Stimulated activated CD4-positive, alpha-beta T cell treated with anti-CD3 and anti-CD28 coated beads, Interleukin-15, amount 100 ng/mL, for 24 hours (primary cell): Measurements from ENCODE around the gene ACP1.

Source experiments
- DNase-seq: peaks from one replicate; pipeline ENCODE4 v3.0.0-alpha.2; 2020

ACP1 gene

DNA sequence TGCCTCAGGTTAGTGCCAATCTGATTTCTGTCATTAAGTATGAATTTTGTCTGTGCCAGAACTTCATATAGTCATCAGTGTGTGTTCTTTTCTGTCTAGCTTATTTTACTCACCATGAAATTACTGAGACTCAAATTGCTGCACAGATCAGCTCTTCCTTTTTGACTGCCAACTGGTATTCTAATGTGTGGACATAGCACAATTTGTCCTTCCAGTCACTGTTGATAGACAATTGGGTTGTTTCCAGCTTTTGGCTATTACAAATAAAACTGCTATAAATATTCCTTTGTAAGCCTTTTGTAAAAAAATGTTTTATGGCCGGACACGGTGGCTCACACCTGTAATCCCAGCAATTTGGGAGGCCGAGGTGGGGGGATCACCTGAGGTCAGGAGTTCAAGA is 8.7 kb upstream of the ACP1 start:
- DNase-seq = no peak

DNA sequence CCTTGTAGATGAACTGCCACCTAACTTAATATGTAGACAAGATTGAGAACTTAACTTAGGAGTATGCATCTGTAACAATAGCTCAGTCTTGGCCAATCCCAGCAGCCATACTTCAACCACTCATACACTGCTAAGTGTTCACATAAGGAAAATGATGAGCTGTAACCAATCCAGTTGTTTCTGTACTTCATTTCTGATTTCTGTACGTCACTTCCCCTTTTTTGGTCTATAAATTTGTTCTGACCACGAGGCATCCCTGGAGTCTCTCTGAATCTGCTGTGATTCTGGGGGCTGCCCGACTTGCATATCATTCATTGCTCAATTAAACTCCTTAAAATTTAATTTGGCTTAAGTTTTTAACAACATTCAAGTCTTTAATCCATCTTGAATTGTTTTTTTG is 7.3 kb upstream of the ACP1 start:
- DNase-seq = no peak

DNA sequence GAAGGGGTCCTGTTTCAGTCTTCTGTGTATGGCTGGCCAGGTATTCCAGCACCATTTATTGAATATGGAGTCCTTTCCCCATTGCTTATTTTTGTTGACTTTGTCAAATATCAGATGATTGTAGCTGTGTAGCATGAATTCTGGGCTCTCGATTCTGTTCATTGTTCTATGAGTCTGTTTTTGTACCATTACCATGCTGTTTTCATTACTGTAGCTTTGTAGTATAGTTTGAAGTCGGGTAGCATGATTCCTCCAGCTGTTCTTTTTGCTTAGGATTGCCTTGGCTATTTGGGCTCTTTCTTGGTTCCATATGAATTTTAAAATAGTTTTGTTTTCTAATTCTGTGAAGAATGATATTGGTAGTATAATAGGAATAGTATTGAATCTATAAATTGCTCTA is 6.9 kb upstream of the ACP1 start:
- no peak for DNase-seq

DNA sequence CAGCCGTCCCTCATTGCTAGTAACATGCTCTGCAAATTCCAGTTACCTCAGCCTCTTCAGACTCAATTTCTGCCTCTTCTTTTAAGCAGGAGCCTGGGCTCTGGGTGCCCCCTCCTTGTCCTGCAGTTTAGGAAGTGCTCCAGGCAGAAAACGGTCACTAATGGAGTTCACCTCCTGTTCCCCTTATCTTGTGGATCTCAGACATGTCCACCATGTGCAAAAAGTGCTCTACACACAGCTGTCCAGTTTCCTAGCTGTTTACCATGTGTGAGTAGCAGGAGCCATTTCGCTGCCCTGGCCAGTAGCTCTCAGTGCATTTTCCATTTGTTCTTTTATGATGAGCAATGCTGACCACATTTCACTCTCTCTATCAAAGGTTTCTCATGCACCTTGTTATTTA is 5.8 kb upstream of the ACP1 start:
- no peak for DNase-seq

DNA sequence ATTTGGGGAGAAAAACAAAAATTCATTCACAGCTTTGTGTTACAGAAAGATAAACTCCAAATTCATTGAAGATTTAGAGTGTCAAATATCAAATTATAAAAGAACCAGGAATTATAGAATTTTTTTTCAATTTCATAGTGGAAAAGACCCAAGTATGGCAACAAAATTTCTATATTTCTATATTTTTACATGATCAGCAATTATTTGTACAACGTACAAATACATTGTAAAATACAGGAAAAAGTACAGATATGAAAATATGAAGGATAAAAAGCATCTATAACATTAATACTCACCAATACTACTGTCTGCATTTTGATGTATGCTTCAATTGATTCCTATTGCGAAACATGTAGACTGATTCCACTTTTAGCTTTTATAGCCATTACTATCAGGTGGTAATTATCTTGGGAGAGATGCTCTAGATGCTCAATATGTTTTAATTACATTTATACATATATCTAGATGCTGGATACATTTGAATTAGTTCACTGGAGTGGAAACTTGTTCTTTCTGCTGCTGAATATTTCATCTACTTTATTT is 4.9 kb upstream of the ACP1 start:
- no peak for DNase-seq

DNA sequence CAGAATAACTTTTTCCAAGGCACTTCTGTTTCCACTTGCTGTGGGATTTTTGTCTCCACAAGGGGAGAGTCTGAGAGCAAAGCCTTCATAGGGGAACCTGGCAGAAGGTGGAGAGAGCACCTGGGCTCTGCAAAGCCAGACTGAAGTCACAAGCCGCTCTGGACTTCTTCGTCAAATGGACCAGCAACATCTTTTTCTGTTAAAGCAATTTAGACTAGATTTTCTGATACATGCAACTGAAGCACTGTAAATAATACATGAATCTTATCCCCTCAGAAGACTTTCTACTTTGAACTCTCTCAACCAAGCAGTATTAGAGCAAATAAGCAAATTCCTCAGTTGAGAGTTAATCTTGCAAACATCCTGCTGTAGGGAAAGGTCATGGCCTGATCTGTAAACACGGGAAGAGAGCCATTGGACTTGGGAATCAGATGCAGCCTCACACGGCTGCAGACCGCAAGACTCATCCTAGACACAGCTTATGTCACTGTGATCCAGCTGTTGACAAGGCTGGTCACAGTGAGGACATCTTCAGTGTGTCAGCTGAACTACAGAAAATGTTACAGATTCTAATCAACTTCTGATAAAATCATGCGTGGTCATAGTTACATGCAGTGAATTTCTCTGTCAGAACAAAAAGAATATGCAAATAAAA is 4.1 kb upstream of the ACP1 start:
- no peak for DNase-seq

DNA sequence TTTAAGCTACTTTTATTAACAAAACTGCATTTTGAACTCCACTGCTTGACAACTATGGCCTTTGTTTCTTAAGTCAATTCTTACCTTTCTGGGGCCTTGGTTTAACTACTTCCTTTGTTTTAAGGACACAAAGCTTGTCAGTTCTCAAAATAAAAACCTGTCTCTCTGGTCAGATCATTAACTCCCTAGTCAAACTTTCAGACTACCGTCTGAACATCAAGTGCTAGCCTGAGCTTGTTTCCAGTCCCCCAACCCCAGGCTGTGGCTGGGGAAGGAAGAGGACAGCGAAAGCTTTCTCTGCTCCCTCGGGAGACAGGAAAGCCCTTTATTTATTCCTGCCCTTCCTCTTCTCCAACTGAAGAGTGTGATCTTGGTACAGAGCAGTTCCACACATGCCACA is 2.6 kb upstream of the ACP1 start:
- no peak for DNase-seq

DNA sequence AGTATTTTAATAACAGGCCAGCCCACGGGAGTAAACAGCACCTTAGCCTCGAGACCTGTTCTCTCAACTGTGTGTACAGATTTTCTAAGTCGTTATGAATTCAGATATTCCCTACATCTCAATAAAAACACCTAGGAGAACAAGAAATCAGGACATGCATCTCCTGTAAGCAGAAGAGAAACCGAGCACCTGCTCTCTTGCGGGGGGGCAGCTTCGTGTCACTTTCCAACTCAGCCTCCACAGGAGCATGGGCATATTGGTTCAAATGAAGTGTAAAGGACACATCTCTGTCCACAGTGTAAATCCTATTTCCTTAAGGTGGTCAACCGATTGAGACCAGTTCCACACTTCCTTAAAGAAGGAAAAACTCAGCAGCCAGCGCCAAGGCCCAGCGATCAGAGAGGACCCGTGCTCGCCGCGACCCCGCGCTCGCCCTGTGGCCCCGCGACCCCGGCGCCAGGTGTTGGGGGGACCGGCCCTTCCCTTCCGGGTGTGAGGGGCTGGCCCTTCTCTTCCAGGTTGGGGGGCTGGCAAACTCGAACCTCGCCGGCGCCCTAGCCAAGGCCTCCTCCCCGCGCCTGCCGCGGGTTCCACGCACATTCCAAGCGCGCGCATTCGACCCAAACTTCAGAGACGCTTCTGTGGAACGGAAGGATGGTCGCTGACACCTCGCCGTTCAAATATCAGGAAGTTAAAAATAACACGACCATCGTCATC is 1.6 kb upstream of the ACP1 start:
- no peak for DNase-seq

DNA sequence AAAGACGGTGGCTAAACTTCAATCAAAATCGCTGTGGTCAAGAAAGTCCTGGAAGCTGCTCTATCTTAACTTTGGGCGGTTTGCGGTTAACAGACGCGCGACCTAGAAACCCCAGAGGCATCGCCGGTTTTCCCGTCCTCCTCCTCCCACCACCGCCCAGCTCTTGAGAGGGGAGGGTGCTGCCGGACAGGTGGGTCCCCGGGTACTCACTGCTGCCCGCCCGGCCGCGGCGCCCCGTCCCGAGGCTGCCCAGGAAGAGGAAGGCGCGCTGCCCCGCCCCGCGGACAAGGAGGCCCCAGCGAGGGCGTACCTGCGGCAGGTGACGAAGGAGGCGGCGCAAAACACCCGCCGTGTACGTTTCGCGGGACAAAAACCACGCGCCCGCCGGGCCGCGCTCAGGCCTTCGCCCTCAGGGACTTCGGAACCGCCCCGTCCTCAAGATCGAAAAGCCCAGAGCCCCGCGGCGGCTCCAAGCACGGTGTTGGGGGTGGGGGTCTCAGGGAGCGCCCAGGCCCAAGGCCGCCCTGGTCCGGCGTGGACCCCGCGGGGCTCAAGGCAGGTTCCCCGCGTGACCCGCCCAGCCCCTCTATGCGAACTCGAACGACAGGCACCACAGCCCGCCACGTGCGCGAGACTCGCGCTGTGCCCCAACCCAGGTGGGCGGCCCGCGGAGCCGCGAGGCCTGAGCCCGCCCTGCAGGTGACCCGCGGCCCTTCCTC is 814 bp upstream of the ACP1 start, which contains the start of gene SH3YL1:
Gene SH3YL1 (minus strand): TSS at position 259 of the 719 bp plus-strand sequence. CDS start 48 bp downstream, at position 211.
- DNase-seq = peak; percentile 57

DNA sequence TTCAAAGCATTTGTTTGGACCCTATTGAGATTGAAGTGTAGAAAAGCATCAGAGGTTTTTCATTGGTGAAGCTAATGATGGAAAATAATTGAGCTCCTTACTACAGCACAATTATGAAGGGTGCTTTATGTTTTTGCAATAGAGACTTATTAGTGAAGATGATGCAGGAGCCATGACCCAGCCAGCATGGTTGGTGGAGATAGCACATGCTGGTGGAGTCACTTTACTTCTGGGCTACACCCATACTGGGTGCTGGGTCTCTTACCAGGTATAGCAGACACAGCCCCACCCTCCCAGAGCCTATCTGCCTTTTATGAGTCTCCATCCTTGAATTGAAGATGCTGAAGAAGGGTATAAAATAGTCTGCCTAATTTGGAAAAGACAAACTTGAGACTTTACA is 3.6 kb downstream of the ACP1 start:
- no peak for DNase-seq

DNA sequence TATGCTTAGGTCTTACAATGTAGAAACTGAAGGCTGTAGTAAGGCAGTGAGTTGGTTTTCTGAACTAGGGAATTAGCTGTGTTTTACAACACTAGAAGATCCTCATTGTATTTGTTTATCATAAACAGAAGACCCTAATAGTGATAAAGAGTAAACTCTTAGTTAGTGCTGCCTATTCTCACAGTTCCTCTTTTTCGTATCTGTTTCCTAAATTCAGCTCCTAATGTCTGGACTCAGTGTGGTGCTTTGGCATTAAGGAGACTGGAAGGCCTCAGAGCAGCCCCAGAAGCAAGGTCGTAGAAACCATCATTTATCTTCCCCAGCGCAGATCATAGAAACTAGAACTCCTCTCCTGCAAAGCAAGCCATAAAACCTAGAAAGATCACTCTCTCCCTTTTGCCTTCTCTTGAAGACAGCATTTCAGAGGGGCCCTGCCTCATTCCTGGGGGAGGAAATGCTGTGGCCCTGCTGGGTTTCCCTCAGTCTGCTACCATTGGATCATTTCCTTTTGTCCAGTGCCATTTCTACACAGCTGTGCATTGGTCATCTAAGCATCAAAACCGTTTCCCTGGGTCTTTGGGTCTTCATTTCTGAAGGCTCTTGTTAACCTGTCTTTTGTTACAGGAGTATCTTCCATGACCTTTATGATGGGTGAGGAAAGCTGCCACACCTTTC is 4.7 kb downstream of the ACP1 start:
- DNase-seq = no peak

DNA sequence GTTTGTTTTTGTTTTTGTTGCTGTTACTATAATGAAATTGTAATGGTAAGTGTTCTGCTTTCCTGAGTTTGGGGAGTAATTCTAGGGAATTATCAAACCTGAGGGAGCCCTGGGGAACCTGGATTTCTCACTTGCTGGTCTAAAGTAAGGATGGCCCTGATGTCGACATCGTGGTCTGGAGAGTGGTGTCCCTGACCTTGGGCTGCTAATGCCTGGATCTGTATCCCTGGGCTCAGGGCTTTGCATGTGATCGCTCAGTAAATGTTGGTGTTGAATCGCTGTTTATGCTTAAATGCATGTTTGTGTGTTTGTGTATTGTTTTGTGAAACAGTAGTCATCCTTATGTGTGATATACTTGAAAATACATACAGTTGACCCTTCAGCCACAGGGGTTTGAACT is 6.1 kb downstream of the ACP1 start:
- DNase-seq = no peak

DNA sequence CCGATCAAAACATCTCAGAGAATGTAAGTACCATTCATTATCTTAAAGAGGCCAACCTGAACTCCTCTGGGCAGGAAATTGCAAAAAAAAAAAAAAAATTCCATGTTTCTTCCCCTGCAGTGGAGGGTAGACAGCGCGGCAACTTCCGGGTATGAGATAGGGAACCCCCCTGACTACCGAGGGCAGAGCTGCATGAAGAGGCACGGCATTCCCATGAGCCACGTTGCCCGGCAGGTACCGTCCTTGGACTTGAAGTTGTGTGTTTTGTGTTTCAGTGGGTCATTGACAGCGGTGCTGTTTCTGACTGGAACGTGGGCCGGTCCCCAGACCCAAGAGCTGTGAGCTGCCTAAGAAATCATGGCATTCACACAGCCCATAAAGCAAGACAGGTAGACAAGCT is 7.2 kb downstream of the ACP1 start:
- DNase-seq = no peak

DNA sequence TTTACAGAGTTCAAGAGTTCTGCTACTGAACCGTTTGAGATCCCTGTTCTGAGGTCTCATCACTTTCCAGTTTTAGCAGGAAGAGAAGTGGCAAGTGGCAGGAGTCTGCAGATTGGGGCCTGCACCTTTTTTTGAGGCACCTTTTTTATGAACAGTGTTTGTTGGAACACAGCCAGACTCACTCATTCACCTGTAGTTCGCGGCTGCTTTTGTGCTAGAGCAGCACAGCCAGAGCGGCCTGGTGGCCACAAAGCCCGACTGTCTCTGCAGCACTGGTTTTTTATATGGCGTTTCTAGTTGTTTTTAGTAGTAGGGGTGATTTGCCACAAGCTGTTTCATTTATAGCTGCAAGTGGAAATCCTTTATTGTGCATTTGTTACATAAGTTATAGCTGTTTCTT is 8.6 kb downstream of the ACP1 start:
- DNase-seq = no peak

DNA sequence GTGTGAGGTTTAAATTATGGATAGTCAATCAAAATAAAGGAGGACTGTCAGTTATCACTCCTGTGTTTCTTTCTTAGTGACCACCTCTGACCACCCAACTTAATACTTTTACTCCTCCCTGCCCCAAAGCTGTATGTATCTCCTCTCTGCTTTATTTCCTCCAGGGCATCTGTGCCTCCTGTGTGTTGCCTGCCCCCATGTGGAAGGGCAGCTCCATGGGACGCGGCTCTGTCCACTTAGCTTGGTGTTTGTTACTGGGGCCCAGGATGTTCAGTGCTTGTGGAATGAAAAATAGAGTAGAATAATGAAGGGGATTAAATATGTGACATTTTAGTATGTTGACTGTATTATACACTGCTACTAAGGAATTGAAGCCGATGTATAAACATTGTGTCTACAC is 9.8 kb downstream of the ACP1 start:
- DNase-seq = no peak

DNA sequence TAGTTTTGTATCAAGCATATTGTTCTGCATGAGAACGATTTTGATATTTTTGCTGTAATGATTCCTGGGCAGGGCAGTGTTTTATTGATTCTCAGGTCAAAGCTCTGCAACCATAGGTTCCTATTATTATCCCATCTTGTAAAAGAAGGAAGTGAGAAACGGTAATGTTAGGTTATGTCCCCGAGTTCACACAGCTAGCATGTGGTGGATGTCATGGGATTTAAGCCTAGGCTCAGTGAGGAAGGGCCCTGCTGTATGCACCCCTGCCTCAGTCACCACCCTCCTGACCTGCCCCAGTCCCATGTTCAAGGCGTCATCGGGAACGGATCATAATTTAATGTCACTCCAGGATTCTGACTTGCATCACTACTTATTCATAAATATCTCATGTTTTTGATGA is 10.7 kb downstream of the ACP1 start:
- DNase-seq = no peak

DNA sequence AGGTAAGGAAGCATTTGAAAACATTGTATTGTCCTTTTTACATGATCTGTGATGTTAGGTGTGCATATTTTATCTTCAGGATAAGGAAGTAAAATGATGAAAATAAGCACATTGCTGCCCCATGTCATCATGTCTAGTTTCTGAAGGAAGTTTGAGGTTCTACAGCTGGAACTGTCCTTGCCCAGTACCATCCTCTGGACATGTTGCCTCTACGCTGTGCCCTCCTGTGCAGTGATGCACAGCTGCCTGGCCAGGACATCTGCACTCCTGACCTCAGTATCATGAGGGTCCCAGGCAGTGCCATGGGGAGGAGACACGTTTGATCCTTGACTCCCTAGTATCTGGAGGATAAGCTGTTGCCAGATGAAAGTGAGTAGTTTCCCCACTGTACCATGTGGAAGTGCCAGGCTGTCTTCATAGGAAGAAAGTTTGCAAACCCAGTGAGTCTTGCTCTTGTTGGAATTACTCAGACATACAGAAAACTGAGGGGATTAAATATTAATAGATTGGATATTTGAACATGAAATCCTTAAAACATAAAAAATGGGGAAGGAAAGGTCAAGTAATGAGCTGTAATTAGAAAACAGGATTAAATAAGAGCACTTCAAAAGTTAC is 13.7 kb downstream of the ACP1 start:
- DNase-seq = no peak

DNA sequence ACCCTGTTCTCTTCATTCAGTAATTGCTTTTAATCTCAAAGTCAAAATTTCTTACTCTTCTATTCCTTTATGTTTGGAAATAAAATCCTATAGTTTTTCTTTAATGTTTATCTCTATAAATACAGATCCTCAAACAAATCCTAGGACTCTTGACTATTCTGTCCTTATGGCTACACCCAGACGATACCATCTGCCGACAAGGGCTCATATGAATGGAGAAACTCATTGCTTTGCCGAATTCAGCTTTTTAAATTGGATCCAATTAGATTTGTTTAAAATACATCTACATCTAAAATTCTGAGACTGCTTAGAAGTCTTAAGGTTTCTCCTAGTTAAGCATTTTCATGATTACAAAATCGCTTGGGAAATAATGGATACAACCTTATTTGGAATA is 14.2 kb downstream of the ACP1 start:
- no peak for DNase-seq

DNA sequence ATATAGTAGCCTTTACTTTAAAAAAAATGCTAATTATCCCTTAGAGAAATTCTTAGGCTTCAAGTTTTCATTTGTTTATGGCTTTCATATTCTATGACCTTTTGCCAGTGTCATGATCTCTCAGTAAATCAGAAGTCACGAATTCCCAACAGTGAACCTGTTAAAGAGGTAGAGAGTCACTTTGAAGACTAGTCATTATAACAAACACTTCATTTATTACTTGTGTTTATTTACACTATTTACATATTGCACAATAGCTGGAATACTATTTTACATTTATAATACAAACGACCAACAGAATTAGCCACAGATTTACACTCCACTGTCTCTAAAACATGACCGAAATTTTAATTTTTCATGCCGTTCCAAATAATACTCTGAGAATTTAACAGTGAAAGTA is 14.6 kb downstream of the ACP1 start:
- DNase-seq = no peak

DNA sequence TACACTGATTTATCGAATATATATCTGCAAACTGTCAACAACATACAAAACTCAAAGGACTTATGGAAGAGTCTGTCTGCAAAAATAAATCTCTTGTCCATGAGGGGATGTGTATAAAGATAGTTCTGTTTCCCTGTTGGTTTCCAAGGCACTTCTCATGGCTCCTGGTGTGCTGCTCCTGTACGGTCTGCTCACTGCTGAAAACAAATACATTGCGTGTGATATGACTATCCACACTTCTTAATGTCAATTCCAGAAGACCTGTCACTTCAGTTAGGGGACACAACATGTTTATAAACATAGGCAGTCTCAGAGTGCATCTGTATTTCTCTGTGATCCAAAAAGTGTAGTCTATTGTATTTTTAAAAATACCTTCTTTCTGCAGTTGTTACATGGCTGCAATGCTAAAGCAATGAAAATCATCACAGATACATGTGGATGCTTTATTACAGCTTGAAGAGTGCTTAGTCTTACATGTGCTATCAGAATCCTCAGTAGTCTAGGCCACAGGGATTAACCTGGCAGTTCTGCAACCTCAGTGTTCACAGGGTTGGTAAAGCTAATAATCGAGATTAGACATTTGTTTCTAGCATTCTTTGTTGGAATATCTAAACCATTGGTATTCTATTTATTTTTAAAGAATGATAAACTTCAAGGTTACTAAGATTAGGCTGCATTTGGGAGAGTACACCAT is 15.4 kb downstream of the ACP1 start:
- no peak for DNase-seq

DNA sequence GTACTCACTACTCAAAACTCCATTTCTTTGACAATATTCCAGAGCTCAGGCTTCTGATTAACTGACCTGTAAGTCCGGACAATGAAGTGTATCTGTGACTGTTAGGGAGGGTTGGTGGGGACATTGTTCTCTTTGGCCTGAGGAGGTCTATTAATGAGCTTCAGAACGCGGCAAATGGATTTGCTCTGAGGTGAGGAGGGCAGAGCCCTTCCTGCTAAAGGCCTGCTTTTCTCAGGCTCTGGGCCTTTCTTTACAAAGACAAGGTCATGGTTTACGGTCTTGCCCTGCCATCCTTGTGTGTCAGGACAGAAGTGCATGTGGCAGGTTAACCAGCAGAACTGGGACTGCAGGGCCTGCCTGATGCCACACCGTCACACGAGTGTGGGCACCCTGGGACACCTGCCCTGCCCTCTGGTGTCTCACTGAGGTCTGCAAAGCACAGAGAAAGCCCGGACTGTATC is 15.9 kb downstream of the ACP1 start:
- DNase-seq = no peak

DNA sequence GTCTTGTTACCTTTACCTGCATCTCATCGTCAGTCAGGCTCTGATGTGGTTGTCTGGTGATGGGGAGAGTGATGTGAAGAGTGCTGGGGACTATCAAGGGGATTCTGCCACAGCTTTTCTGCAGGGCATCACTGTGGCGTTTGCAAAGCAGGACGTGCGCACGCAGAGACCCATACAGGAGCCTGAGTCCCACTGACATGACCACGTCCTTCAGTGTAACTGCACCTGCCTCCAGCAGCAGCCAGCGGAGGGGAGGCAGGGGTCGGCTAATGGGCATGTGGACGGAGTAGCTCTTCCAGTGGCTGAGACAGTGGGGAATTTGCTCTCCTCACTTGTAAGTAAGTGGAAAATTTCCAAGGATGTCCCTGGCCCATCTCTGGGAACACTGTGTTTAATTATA is 16.6 kb downstream of the ACP1 start:
- no peak for DNase-seq
